Dendritic cell treated with granulocyte-macrophage colony-stimulating factor and Interleukin-4, amounts not matched to agents 40 ng/mL and 50 ng/mL, for 4 days (primary cell): ENCODE measurements around the gene LMO7.
"Not testable (repeated sequence)": the region's sequence is repeated elsewhere in the genome, so short reads cannot be mapped to it uniquely, and the experiment has no call there.

Experiments used
- H3K27ac Mint-ChIP-seq: one replicate; pipeline ENCODE4 v1.8.0; 2022; ENCODE audit warnings: mild to moderate bottlenecking, mixed read lengths
- H3K27me3 Mint-ChIP-seq: one replicate; pipeline ENCODE4 v1.8.0; 2022; ENCODE audit warnings: mild to moderate bottlenecking, mixed read lengths
- H3K36me3 Mint-ChIP-seq: one replicate; pipeline ENCODE4 v1.8.0; 2022; ENCODE audit warnings: low read depth, mixed read lengths
- H3K4me1 Mint-ChIP-seq: one replicate; pipeline ENCODE4 v1.8.0; 2022; ENCODE audit warnings: low read depth, mixed read lengths
- H3K4me3 Mint-ChIP-seq: one replicate; pipeline ENCODE4 v1.8.0; 2022; ENCODE audit warnings: mild to moderate bottlenecking, moderate library complexity, mixed read lengths
- H3K9me3 Mint-ChIP-seq: one replicate; pipeline ENCODE4 v1.8.0; 2022; ENCODE audit warnings: mixed read lengths
- intact Hi-C: fragments of 100-400 bp; cut with micrococcal nuclease; formaldehyde crosslinking; loops from one replicate; pipeline ENCODE4 v1.15.0; 2022

LMO7 gene

DNA sequence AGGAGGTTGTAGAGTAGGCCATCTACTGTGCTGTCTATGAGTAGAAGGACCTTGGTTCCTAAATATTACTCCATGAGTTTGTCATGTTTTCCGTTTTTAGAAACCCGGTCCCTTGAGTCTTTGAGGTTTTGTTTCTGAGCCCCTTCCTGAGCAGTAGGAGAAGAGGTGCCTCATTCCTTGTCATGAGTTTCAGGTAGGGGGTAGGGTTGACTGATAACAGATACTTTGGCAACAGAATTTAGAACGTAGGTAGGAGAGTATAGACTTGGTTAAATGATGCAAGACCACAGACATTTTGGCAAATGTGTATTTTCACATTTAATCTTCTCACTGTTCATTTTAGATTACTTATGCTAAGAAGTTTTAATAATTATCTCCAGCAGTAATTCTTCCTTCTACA lies 24.6 kb downstream of the LMO7 start:
- intact Hi-C loops = no loop called here
- H3K4me1 Mint-ChIP-seq = no peaks in the 10 kb centered on the region
- H3K27ac Mint-ChIP-seq = no peak overlapping the region
- H3K4me3 Mint-ChIP-seq = no peak overlapping the region
- H3K27me3 Mint-ChIP-seq = no peaks in the 10 kb centered on the region
- H3K9me3 Mint-ChIP-seq = no peaks in the 10 kb centered on the region
- no peaks in the 10 kb centered on the region for H3K36me3 Mint-ChIP-seq

- no peaks in the 10 kb centered on the region for H3K9me3 Mint-ChIP-seq
- intact Hi-C loops = no loop called here
- no peak overlapping the region for H3K4me3 Mint-ChIP-seq
These were observed 25.3 kb downstream of the LMO7 start for GRCh38 chr13:75661443-75661842.

GRCh38 chr13:75666646-75667351 lies 30.7 kb downstream of the LMO7 start:
- intact Hi-C loops = no loop called here
- H3K4me3 Mint-ChIP-seq = no peak overlapping the region
- H3K4me1 Mint-ChIP-seq = no peaks in the 10 kb centered on the region
- no peaks in the 10 kb centered on the region for H3K36me3 Mint-ChIP-seq
- H3K27me3 Mint-ChIP-seq = no peaks in the 10 kb centered on the region
- H3K27ac Mint-ChIP-seq = no peak overlapping the region
- no peaks in the 10 kb centered on the region for H3K9me3 Mint-ChIP-seq

More at GRCh38 chr13:75661443-75661842, 25.3 kb downstream of the LMO7 start:
- H3K27me3 Mint-ChIP-seq = no peaks in the 10 kb centered on the region
- no peaks in the 10 kb centered on the region for H3K4me1 Mint-ChIP-seq
- H3K27ac Mint-ChIP-seq = no peak overlapping the region
- no peaks in the 10 kb centered on the region for H3K36me3 Mint-ChIP-seq

- no peaks in the 10 kb centered on the region for H3K9me3 Mint-ChIP-seq
- intact Hi-C loops = no loop called here
- no peak overlapping the region for H3K27ac Mint-ChIP-seq
- no peaks in the 10 kb centered on the region for H3K4me1 Mint-ChIP-seq
- H3K36me3 Mint-ChIP-seq = no peaks in the 10 kb centered on the region
- no peaks in the 10 kb centered on the region for H3K27me3 Mint-ChIP-seq
- no peak overlapping the region for H3K4me3 Mint-ChIP-seq
These were observed 33.6 kb downstream of the LMO7 start for GRCh38 chr13:75669706-75670105.

- Mint-ChIP-seq H3K36me3 (no peaks in the 10 kb centered on the region), H3K9me3 (no peaks in the 10 kb centered on the region), H3K4me1 (no peaks in the 10 kb centered on the region), H3K4me3 (no peak overlapping the region), H3K27me3 (no peaks in the 10 kb centered on the region), H3K27ac (no peak overlapping the region)
- intact Hi-C loops = no loop called here
These were observed 34.4 kb downstream of the LMO7 start for GRCh38 chr13:75670496-75670895.

GRCh38 chr13:75675421-75675820 lies 39.3 kb downstream of the LMO7 start:
- Mint-ChIP-seq H3K27me3 (no peaks in the 10 kb centered on the region), H3K27ac (no peak overlapping the region), H3K36me3 (no peaks in the 10 kb centered on the region), H3K9me3 (no peaks in the 10 kb centered on the region), H3K4me3 (no peak overlapping the region), H3K4me1 (no peaks in the 10 kb centered on the region)
- intact Hi-C loops = no loop called here

- Mint-ChIP-seq H3K9me3 (no peaks in the 10 kb centered on the region), H3K27ac (no peak overlapping the region), H3K27me3 (no peaks in the 10 kb centered on the region), H3K4me1 (no peaks in the 10 kb centered on the region), H3K4me3 (no peak overlapping the region), H3K36me3 (no peaks in the 10 kb centered on the region)
- intact Hi-C loops = no loop called here
These were observed 43.3 kb downstream of the LMO7 start for GRCh38 chr13:75679459-75679858.

- intact Hi-C loops, H3K9me3 Mint-ChIP-seq, H3K27me3 Mint-ChIP-seq, H3K36me3 Mint-ChIP-seq, H3K4me1 Mint-ChIP-seq, H3K4me3 Mint-ChIP-seq, H3K27ac Mint-ChIP-seq: not testable (repeated sequence)
These were observed 44.1 kb downstream of the LMO7 start for GRCh38 chr13:75680251-75680650.

- no peak overlapping the region for H3K4me3 Mint-ChIP-seq
- no peaks in the 10 kb centered on the region for H3K36me3 Mint-ChIP-seq
- H3K27ac Mint-ChIP-seq = no peak overlapping the region
- no peaks in the 10 kb centered on the region for H3K4me1 Mint-ChIP-seq
- H3K27me3 Mint-ChIP-seq = no peaks in the 10 kb centered on the region
- intact Hi-C loops = no loop called here
- no peaks in the 10 kb centered on the region for H3K9me3 Mint-ChIP-seq
These were observed 46.2 kb downstream of the LMO7 start for GRCh38 chr13:75682326-75682725.

- Mint-ChIP-seq H3K36me3 (no peaks in the 10 kb centered on the region), H3K9me3 (no peaks in the 10 kb centered on the region), H3K27me3 (no peaks in the 10 kb centered on the region), H3K4me3 (no peak overlapping the region), H3K4me1 (no peaks in the 10 kb centered on the region), H3K27ac (no peak overlapping the region)
- intact Hi-C loops = no loop called here
These were observed 49.1 kb downstream of the LMO7 start for GRCh38 chr13:75685239-75685697.

DNA sequence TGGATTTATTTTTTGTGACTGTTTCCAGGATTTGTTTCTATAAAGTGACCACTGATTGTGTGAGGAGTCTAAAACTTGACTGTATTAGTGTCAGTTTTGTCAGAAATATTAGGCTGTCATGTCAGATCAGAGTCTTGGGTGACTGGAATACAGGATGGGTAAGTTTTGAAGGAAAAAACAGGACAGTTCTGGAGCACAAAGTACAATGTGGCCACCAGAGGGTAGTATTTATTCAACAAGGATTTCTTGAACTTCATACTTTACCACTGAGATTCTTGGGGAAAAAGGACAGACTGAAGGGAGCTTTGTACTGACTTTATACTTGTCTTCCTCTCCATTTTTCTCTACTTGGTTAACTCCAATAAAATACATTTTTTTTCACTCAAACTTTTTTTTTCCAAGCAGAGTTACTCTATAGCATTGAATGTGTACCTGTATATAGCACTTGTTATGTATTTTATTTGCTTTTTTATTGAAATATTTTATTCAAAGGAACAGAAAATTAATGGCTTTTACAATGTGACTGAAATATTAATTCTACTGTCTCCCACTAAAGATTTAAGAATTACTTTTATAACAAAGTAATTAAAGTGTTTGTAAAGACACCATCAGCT lies 51.1 kb downstream of the LMO7 start:
- intact Hi-C loops = no loop called here
- no peaks in the 10 kb centered on the region for H3K27me3 Mint-ChIP-seq
- H3K4me3 Mint-ChIP-seq = no peak overlapping the region
- H3K9me3 Mint-ChIP-seq = no peaks in the 10 kb centered on the region
- H3K36me3 Mint-ChIP-seq = no peaks in the 10 kb centered on the region
- no peaks in the 10 kb centered on the region for H3K4me1 Mint-ChIP-seq
- H3K27ac Mint-ChIP-seq = no peak overlapping the region

DNA sequence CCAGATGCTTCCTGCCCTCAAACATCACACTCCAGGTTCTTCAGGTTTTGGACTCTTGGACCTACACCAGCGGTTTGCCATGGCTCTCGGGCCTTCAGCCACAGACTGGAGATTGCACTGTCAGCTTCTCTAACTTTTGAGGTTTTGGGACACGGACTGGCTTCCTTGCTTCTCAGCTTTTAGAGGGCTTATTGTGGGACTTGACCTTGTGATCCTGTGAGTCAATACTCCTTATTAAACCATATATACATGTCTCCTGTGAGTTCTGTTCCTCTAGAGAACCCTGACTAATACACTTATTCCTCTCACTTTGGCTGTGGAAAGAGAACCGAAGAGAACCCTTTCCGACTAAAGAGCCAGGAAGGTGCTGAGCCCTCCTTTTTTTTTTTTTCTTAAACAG lies 53.6 kb downstream of the LMO7 start:
- no peak overlapping the region for H3K27ac Mint-ChIP-seq
- H3K4me1 Mint-ChIP-seq = no peaks in the 10 kb centered on the region
- H3K36me3 Mint-ChIP-seq = no peaks in the 10 kb centered on the region
- H3K27me3 Mint-ChIP-seq = no peaks in the 10 kb centered on the region
- intact Hi-C loops = loop anchor here (10.0 kb wide), 2 partner anchors 185 to 1215 kb away; no protein-coding TSS in a partner anchor
- H3K4me3 Mint-ChIP-seq = no peak overlapping the region
- no peaks in the 10 kb centered on the region for H3K9me3 Mint-ChIP-seq

- no peaks in the 10 kb centered on the region for H3K9me3 Mint-ChIP-seq
- no peak overlapping the region for H3K27ac Mint-ChIP-seq
- no peaks in the 10 kb centered on the region for H3K4me1 Mint-ChIP-seq
- no peaks in the 10 kb centered on the region for H3K36me3 Mint-ChIP-seq
- no peak overlapping the region for H3K4me3 Mint-ChIP-seq
- H3K27me3 Mint-ChIP-seq = no peaks in the 10 kb centered on the region
- intact Hi-C loops = loop anchor here (10.0 kb wide), 2 partner anchors 184 to 1214 kb away; no protein-coding TSS in a partner anchor
These were observed 54.5 kb downstream of the LMO7 start for GRCh38 chr13:75690607-75691006.

GRCh38 chr13:75691183-75691582 lies 55.1 kb downstream of the LMO7 start:
- H3K27ac Mint-ChIP-seq = no peak overlapping the region
- H3K9me3 Mint-ChIP-seq = no peaks in the 10 kb centered on the region
- H3K4me3 Mint-ChIP-seq = no peak overlapping the region
- H3K4me1 Mint-ChIP-seq = no peaks in the 10 kb centered on the region
- no peaks in the 10 kb centered on the region for H3K27me3 Mint-ChIP-seq
- intact Hi-C loops = loop anchor here (10.0 kb wide), 2 partner anchors 184 to 1214 kb away; no protein-coding TSS in a partner anchor
- no peaks in the 10 kb centered on the region for H3K36me3 Mint-ChIP-seq
